HEK293 (cell line): ENCODE results near the gene LINS1.

Experiments
- CTCF ChIA-PET: fragments of 350-600 bp; formaldehyde crosslinking; extraction: SDS; loops from one replicate; lab custom pipeline; 2021; ENCODE audit warnings: antibody characterized with exemption; lab: Yijun Ruan, JAX
- POLR2A ChIA-PET: fragments of 300-600 bp; formaldehyde crosslinking; extraction: SDS; loops from one replicate; lab custom pipeline; 2020; ENCODE audit warnings: antibody characterized with exemption, inconsistent platforms; lab: Yijun Ruan, JAX
- H3K27ac ChIP-seq: fragments of 200-500 bp; sonication (Bioruptor generic); 2 replicates; pipeline ENCODE4 v1.5.1; 2014; ENCODE audit warnings: low read depth, low read length, control low read depth, inconsistent platforms; ENCODE audit errors: extremely low read depth
- H3K36me3 ChIP-seq, 2 experiments: fragments of 200-500 bp in 1 of 2; sonication (Bioruptor generic) in 1 of 2; 1 replicate in 1 of 2; 2 replicates in 1 of 2; pipeline ENCODE4 v1.5.1; 2014 to 2017; ENCODE audit warnings: inconsistent platforms in 2 of 2, low read length in 2 of 2; ENCODE audit not compliant: control insufficient read depth in 2 of 2, insufficient read depth in 1 of 2
- H3K4me1 ChIP-seq: fragments of 200-500 bp; sonication (Bioruptor generic); 2 replicates; pipeline ENCODE4 v1.5.1; 2014; ENCODE audit warnings: mild to moderate bottlenecking, low read length, inconsistent platforms; ENCODE audit not compliant: control insufficient read depth, insufficient read depth
- H3K4me3 ChIP-seq: 2 replicates; pipeline ENCODE4 v1.5.1; 2011; ENCODE audit warnings: low read depth, mild to moderate bottlenecking, control low read depth, low read length, moderate library complexity
- H3K9me3 ChIP-seq: fragments of 200-500 bp; sonication (Bioruptor generic); 2 replicates; pipeline ENCODE4 v1.5.1; 2014; ENCODE audit warnings: low read depth, low read length, inconsistent platforms; ENCODE audit not compliant: control insufficient read depth, insufficient read depth
- KLF10 ChIP-seq: fragments of 450-650 bp; IDR thresholded peaks from 2 replicates; pipeline ENCODE4 v1.5.1; 2018; ENCODE audit warnings: missing biosample characterization, mild to moderate bottlenecking, missing genetic modification characterization
- ZBTB1 ChIP-seq: fragments of 450-650 bp; formaldehyde crosslinking; IDR thresholded peaks from 2 replicates; pipeline ENCODE4 v1.5.1; 2016; ENCODE audit warnings: missing biosample characterization, missing genetic modification characterization
- ZFHX2 ChIP-seq: fragments of 450-650 bp; formaldehyde crosslinking; conservative IDR thresholded peaks from 2 replicates; pipeline ENCODE4 v1.5.1; 2016; ENCODE audit warnings: missing biosample characterization, missing genetic modification characterization
- ZNF16 ChIP-seq: fragments of 450-650 bp; formaldehyde crosslinking; IDR thresholded peaks from 2 replicates; pipeline ENCODE4 v1.5.1; 2016; ENCODE audit warnings: low read depth, missing biosample characterization, missing genetic modification characterization
- ZNF184 ChIP-seq: fragments of 450-650 bp; IDR thresholded peaks from 2 replicates; pipeline ENCODE4 v1.5.1; 2018; ENCODE audit warnings: missing biosample characterization, mild to moderate bottlenecking, missing genetic modification characterization
- ZNF23 ChIP-seq: fragments of 450-650 bp; formaldehyde crosslinking; IDR thresholded peaks from 2 replicates; pipeline ENCODE4 v1.5.1; 2016; ENCODE audit warnings: missing biosample characterization, missing genetic modification characterization, borderline replicate concordance
- ZNF423 ChIP-seq: fragments of 450-650 bp; formaldehyde crosslinking; IDR thresholded peaks from 2 replicates; pipeline ENCODE4 v1.5.1; 2016; ENCODE audit warnings: missing biosample characterization, missing genetic modification characterization
- ZNF433 ChIP-seq: fragments of 450-650 bp; formaldehyde crosslinking; IDR thresholded peaks from 2 replicates; pipeline ENCODE4 v1.5.1; 2016; ENCODE audit warnings: missing biosample characterization, missing genetic modification characterization, low read depth
- ZNF521 ChIP-seq: fragments of 450-650 bp; formaldehyde crosslinking; IDR thresholded peaks from 2 replicates; pipeline ENCODE4 v1.5.1; 2017; ENCODE audit warnings: missing biosample characterization, mild to moderate bottlenecking, missing genetic modification characterization
- ZNF585B ChIP-seq: fragments of 450-650 bp; formaldehyde crosslinking; IDR thresholded peaks from 2 replicates; pipeline ENCODE4 v1.5.1; 2016; ENCODE audit warnings: missing biosample characterization, missing genetic modification characterization
- ZNF658 ChIP-seq: fragments of 450-650 bp; formaldehyde crosslinking; IDR thresholded peaks from 2 replicates; pipeline ENCODE4; 2016; ENCODE audit warnings: missing biosample characterization, missing genetic modification characterization
- ZNF660 ChIP-seq: fragments of 450-650 bp; IDR thresholded peaks from 2 replicates; pipeline ENCODE4 v1.5.1; 2018; ENCODE audit warnings: missing biosample characterization, mild to moderate bottlenecking, missing genetic modification characterization
- ZNF664 ChIP-seq: fragments of 450-650 bp; formaldehyde crosslinking; IDR thresholded peaks from 2 replicates; pipeline ENCODE4 v1.5.1; 2016; ENCODE audit warnings: missing biosample characterization, missing genetic modification characterization
- ZNF707 ChIP-seq: fragments of 450-650 bp; formaldehyde crosslinking; IDR thresholded peaks from 2 replicates; pipeline ENCODE4 v1.5.1; 2016; ENCODE audit warnings: missing biosample characterization, missing genetic modification characterization
- ZNF747 ChIP-seq: fragments of 450-650 bp; formaldehyde crosslinking; IDR thresholded peaks from 2 replicates; pipeline ENCODE4 v1.5.1; 2016; ENCODE audit warnings: missing biosample characterization, missing genetic modification characterization
- ZSCAN23 ChIP-seq: fragments of 450-650 bp; formaldehyde crosslinking; IDR thresholded peaks from 2 replicates; pipeline ENCODE4 v1.5.1; 2016; ENCODE audit warnings: missing biosample characterization, missing genetic modification characterization
- TF ChIP-seq, protein P1 (sequence below): fragments of 450-650 bp; formaldehyde crosslinking; IDR thresholded peaks from 2 replicates; pipeline ENCODE4 v1.5.1; 2016; ENCODE audit warnings: missing biosample characterization, missing genetic modification characterization
- TF ChIP-seq, protein P2 (sequence below): fragments of 450-650 bp; formaldehyde crosslinking; IDR thresholded peaks from 2 replicates; pipeline ENCODE4 v1.5.1; 2016; ENCODE audit warnings: missing biosample characterization, missing genetic modification characterization
- TF ChIP-seq, protein P3 (sequence below): fragments of 450-650 bp; formaldehyde crosslinking; IDR thresholded peaks from 2 replicates; pipeline ENCODE4 v1.5.1; 2016; ENCODE audit warnings: missing biosample characterization, missing genetic modification characterization, low read depth
- TF ChIP-seq, protein P4 (sequence below): fragments of 450-650 bp; formaldehyde crosslinking; IDR thresholded peaks from 2 replicates; pipeline ENCODE4 v1.5.1; 2016; ENCODE audit warnings: missing biosample characterization, missing genetic modification characterization, low read depth
- TF ChIP-seq, protein P5 (sequence below): fragments of 450-650 bp; formaldehyde crosslinking; IDR thresholded peaks from 2 replicates; pipeline ENCODE4 v1.5.1; 2017; ENCODE audit warnings: missing biosample characterization, missing genetic modification characterization

LINS1 gene

DNA sequence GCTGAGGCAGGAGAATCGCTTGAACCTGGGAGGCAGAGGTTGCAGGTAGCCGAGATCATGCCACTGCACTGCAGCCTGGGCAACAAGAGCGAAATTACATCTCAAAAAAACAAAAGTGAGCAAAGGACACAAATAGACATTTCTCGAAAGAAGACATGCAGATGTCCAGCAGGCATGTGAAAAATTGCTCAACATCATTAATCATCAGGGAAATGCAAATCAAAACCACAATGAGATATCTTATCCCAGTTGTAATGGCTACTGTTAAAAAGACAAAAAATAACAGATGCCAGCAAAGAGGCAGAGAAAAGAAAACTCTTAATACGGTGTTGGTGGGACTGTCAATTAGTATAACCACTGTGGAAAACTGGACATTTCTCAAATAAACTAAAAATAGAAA, 21.3 kb upstream of the LINS1 start (continued):
- TF ChIP-seq, protein P1, sequence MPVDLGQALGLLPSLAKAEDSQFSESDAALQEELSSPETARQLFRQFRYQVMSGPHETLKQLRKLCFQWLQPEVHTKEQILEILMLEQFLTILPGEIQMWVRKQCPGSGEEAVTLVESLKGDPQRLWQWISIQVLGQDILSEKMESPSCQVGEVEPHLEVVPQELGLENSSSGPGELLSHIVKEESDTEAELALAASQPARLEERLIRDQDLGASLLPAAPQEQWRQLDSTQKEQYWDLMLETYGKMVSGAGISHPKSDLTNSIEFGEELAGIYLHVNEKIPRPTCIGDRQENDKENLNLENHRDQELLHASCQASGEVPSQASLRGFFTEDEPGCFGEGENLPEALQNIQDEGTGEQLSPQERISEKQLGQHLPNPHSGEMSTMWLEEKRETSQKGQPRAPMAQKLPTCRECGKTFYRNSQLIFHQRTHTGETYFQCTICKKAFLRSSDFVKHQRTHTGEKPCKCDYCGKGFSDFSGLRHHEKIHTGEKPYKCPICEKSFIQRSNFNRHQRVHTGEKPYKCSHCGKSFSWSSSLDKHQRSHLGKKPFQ (tag by site-specific recombination) = no peak
- TF ChIP-seq, protein P2, sequence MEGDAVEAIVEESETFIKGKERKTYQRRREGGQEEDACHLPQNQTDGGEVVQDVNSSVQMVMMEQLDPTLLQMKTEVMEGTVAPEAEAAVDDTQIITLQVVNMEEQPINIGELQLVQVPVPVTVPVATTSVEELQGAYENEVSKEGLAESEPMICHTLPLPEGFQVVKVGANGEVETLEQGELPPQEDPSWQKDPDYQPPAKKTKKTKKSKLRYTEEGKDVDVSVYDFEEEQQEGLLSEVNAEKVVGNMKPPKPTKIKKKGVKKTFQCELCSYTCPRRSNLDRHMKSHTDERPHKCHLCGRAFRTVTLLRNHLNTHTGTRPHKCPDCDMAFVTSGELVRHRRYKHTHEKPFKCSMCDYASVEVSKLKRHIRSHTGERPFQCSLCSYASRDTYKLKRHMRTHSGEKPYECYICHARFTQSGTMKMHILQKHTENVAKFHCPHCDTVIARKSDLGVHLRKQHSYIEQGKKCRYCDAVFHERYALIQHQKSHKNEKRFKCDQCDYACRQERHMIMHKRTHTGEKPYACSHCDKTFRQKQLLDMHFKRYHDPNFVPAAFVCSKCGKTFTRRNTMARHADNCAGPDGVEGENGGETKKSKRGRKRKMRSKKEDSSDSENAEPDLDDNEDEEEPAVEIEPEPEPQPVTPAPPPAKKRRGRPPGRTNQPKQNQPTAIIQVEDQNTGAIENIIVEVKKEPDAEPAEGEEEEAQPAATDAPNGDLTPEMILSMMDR (tag by site-specific recombination) = no peak
- TF ChIP-seq ZNF423 (tag by site-specific recombination) (no peak), ZSCAN23 (no peak), ZFHX2 (tag by site-specific recombination) (no peak), ZNF664 (tag by site-specific recombination) (no peak), ZNF23 (tag by site-specific recombination) (no peak), ZNF585B (tag by site-specific recombination) (no peak), ZNF521 (tag by site-specific recombination) (no peak), ZNF747 (tag by site-specific recombination) (no peak), ZBTB1 (tag by site-specific recombination) (no peak), KLF10 (no peak)
- TF ChIP-seq, protein P3, sequence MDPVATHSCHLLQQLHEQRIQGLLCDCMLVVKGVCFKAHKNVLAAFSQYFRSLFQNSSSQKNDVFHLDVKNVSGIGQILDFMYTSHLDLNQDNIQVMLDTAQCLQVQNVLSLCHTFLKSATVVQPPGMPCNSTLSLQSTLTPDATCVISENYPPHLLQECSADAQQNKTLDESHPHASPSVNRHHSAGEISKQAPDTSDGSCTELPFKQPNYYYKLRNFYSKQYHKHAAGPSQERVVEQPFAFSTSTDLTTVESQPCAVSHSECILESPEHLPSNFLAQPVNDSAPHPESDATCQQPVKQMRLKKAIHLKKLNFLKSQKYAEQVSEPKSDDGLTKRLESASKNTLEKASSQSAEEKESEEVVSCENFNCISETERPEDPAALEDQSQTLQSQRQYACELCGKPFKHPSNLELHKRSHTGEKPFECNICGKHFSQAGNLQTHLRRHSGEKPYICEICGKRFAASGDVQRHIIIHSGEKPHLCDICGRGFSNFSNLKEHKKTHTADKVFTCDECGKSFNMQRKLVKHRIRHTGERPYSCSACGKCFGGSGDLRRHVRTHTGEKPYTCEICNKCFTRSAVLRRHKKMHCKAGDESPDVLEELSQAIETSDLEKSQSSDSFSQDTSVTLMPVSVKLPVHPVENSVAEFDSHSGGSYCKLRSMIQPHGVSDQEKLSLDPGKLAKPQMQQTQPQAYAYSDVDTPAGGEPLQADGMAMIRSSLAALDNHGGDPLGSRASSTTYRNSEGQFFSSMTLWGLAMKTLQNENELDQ (tag by site-specific recombination) = no peak

DNA sequence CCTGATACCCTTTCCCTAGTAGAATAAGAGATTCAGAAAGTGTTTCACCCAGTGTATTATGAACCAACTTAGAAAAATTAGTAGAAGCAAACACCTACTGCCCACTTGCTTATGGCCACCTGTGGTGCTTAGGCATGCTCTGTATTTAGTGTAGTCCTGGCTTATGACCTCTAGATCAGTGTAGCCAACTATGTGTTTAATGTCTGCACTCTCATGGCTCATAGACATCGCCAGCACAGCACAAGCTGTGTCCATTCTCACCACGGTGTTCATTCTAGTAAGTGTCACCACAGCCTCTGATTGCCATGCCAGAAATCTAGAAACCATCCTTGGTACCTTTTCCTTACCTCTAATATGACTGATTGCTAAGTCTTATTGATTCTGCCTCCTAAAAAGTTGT, 14.7 kb upstream of the LINS1 start:
- H3K4me1 ChIP-seq = no peaks in the 10 kb centered on the region
- peaks cover 28 to 52% of the 10 kb centered on the region in 2 experiments for H3K36me3 ChIP-seq
- POLR2A ChIA-PET = no interaction called here
- H3K27ac ChIP-seq = no peak overlapping the region
- no peak for TF ChIP-seq ZNF184 (tag by site-specific recombination)
- no peak for TF ChIP-seq ZNF433
- TF ChIP-seq, protein P4, sequence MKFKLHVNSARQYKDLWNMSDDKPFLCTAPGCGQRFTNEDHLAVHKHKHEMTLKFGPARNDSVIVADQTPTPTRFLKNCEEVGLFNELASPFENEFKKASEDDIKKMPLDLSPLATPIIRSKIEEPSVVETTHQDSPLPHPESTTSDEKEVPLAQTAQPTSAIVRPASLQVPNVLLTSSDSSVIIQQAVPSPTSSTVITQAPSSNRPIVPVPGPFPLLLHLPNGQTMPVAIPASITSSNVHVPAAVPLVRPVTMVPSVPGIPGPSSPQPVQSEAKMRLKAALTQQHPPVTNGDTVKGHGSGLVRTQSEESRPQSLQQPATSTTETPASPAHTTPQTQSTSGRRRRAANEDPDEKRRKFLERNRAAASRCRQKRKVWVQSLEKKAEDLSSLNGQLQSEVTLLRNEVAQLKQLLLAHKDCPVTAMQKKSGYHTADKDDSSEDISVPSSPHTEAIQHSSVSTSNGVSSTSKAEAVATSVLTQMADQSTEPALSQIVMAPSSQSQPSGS (tag by site-specific recombination) = no peak
- no peak for TF ChIP-seq ZFHX2 (tag by site-specific recombination)
- no peak for TF ChIP-seq ZNF660 (tag by site-specific recombination)
- no peak for TF ChIP-seq ZNF16 (tag by site-specific recombination)
- TF ChIP-seq ZNF707 (tag by site-specific recombination) = no peak
- TF ChIP-seq ZNF658 (tag by site-specific recombination) = no peak
- TF ChIP-seq, protein P5, sequence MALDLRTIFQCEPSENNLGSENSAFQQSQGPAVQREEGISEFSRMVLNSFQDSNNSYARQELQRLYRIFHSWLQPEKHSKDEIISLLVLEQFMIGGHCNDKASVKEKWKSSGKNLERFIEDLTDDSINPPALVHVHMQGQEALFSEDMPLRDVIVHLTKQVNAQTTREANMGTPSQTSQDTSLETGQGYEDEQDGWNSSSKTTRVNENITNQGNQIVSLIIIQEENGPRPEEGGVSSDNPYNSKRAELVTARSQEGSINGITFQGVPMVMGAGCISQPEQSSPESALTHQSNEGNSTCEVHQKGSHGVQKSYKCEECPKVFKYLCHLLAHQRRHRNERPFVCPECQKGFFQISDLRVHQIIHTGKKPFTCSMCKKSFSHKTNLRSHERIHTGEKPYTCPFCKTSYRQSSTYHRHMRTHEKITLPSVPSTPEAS (tag by site-specific recombination) = no peak
- CTCF ChIA-PET = interaction anchor here (1.4 to 1.9 kb wide), 2 partner anchors 45 to 392 kb away, joined by 4 to 10 read pairs; no protein-coding TSS in a partner anchor
- no peak overlapping the region for H3K4me3 ChIP-seq
- H3K9me3 ChIP-seq = no peaks in the 10 kb centered on the region
